ENCODE data around the gene TTC13.

TTC13 gene

DNA sequence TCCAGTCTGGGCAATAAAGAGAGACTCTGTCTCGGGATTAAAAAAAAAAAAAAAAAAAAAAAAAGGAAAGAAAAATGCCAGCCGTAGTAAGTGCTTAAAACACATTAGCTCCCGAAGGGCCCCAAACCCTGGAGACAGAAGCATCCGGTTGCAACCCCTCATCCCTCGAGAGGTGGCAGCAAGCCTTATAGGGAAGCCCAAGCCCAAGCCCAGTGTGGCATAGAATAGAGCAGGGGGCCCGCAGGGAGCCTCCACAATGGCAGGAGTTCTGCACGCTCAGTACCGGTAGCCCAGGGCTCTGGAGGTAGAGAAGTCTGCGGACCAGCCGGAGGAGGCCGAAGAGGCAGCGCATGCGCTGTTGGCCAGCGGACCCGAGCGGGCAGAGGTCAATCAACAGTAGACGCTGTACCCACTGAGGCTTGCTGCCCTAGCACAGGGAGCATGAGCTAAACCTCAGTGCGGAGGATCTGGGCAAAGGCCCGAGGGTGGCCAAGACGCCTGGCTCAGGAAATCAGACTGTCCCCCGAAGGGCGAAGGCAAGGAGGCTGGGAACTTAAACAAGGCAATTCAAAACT, 76.2 kb downstream of the TTC13 start:
- DNase-seq, result no peak

DNA sequence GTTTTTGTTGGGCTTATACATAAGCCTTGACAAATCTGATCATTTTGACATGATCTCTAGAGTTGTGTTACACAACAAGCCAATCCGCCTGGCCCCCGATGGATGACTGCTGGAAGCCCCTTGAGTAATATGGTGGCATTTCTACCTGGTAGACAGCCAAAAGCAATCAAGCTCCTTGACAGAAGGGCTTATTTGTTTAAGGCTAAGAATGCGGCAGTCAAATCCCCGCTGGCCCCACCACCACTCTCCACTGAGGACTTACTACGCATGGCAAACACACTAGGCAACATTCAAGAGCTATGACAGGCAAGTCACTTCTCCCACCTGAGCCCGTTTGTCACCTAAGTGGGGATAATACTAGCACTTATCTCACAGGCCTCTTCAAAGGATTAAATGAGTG, 77.0 kb downstream of the TTC13 start:
- DNase-seq, result no peak

DNA sequence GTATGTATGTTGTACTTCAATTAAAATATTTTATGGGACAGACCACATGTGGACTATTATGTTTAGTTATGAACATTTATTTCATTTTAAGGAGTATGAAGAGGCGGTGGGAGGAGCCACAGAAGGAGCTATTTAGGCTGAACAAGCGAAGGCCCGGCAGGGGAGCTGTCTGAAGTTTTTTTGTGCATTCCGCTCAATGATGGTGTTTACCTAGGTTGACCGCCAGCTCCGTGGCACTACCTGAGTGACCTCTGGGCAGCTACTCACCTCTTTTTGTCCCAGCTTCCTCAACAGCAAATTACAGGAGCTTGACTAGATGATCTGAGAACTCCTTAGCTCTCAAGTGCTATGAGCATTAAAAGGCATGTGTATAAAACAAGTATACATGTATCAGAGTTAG, 77.7 kb downstream of the TTC13 start:
- DNase-seq, result no peak

DNA sequence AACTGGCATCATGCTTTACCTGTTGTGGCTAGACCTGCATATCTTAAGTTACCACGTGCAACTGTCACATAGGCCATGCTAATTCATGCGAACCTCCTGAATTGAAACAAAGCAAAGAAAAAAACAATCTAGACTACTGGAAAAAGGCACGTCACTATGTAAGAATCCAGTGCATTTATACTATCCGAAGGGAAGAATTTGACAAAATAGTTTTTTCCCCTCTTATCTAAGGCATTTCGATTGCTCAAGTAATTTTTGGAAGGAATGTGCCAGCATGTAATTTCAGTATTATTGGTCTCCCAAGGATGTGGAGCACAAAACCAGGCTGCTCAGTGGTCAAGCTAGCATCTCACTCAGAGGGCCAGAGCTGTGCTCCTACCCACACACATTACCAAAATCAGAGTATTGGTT, 78.8 kb downstream of the TTC13 start:
- DNase-seq, result no peak

DNA sequence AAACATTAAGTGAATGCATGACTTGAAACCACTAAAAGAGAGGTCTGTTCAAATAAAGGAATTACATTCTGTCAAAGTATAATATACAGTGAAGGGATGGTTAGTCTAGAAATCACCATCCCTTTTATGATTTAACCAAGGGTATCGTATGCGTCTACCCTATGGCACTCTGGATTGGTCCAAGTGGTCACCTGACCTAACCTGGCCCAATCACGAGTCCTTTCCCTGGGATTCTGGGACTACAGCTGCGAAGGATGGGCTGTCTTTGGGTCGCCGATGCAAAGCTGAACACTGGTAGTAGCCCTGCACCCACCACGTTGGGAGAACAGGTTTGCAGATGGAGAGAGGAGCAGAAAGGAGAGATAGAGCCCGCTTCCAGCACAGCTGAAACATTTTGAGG, 79.9 kb downstream of the TTC13 start:
- DNase-seq, result no peak

DNA sequence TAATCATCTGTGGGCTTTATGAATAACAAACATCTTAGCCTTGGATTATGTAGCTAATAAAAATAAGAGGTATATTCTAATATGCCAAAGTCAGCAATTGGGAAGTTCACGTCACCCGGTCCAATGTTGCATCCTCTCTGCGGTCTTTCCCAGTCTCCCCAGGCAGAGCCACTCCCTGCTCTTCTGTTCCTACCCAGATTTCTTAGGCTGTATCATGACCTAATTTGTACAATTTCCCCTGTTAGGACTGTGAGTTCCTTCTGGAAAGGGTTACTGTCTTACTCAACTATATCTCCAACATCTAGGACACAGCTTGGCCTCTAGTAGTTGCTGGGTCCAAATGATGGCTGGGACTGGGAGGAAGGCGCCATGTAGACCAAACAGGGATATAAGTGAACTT, 80.5 kb downstream of the TTC13 start:
- DNase-seq, result no peak

DNA sequence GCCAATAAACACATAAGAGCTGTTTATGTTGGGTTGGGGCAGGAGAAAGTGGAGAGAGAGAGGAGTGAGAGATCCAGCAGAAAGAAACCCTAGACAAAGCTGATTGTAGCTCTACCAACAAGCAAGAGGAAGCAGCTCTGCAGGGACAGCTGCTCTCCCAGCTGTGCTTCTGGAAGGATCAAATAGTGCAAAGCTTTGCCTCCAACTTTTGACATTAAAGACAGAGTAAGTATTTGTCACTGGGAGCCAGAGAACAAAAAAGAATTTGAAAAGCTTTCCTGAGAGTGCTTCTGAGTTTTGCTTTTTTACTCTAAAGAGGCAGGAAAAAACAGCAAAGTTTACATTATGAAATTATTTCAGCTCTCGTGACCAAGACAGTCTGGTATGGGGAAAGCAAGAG, 81.9 kb downstream of the TTC13 start:
- DNase-seq, result no peak

DNA sequence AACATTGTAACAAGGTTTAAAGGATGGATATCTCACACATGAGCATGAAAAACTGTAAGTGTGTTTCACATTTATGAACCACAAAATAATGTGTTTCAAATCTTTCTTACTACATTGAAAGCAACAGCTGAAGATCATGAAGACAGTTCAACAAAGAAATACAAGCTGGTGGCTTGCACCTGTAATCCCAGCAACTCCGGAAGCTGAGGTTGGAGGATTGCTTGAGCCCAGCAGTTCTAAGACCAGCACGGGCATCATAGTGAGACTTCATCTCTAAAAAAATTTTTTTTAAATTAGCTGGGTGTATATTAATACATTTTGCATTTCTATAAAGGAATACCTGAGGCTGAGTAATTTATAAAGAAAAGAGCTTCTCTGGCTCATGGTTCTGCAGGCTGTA, 83.2 kb downstream of the TTC13 start:
- DNase-seq, result no peak

DNA sequence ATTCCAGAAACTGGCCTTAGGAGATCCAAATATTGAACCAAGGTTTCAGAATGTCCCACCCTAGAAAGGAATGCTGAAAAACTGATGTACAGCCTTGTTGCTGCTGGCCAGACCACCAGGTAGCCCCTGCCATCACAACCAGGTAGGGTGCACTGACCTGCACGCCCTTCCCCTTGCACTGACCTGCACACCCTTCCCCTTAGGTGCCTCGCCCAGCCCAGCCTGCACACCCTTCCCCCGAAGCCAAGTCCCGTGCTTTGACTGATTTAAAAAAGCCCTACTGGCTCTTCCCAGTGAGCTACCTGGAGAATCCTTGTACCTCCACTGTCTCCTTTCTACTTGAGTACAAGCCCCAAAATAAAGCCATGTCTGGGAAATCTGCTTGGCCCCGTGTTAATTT, 84.0 kb downstream of the TTC13 start:
- DNase-seq, result no peak

DNA sequence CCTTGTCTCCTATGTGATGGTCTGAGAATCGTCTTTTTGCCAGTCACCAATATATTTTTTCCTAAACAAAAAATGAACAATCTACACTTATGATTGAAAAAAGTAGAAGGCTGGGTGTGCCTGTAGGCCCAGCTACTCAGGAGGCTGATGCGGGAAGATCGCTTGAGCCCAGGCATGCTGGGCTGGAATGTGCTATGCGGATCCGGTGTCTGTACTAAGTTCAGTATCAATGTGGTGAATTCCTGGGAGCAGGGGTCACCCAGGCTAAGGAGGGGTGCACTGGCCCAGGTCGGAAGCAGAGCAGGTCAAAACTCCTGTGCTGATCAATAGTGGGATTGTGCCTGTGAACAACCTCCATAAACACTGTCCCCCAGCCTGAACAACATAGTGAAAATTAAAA, 84.6 kb downstream of the TTC13 start:
- DNase-seq, result no peak

DNA sequence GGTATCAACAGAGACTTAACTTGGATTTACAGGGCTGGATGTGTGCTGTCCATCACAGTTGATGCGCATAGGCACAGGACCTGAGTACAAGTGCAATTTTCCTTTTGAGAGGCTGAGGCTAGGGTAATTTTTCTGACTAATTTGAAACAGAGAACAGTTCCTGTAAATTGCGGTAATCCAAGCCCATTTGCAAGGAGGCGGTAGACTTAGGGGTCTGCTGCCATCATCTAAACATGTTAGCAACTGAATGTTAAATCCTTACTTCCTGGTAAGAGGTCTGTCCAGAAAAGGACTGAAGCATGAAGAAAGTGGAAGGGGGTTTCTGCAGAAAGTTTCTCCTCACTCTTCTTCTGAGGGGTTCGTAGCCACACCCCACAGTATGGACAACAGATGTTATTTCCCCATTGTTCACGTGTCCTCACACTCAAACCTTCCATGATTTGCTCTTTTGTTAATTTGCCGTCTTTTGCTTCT, 86.6 kb downstream of the TTC13 start:
- DNase-seq, result no peak

DNA sequence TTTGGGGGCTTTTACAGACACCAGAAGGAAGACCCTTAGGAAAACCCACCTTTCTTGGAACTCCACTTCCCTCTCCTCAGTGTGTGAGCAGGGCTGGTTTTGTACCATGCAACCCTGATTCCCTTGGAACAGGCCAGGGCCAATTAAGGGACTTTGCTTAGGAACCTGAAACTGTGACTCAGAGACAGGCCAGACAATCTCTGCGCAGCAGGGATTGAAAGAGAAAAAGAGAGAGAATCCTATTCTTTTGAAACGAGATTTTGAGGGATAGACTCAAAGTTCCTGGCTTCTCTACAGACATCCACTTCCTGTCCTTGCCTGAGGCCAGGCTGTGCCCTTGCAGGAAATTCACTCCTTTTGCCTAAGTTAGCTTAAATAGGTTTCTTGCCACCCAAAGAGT, 87.2 kb downstream of the TTC13 start:
- no peak for DNase-seq

DNA sequence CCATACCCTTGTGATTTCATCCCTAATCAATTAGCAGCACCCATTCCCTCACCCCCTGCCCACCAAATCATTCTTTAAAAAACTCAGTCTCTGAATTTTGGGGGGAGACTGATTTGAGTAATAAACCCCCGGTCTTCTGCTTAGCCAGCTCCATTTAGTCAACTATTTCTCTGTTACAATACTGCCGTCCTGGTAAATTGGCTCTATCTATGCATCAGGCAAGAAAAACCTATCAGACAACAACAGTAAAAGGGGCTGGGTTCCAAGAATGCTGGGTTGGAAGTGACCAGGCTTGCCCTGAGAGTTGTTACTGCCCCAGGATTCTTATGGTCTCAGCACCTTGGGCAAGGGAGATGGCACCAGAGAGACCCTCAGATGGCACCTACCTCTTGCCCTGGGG, 94.0 kb downstream of the TTC13 start:
- no peak for DNase-seq

DNA sequence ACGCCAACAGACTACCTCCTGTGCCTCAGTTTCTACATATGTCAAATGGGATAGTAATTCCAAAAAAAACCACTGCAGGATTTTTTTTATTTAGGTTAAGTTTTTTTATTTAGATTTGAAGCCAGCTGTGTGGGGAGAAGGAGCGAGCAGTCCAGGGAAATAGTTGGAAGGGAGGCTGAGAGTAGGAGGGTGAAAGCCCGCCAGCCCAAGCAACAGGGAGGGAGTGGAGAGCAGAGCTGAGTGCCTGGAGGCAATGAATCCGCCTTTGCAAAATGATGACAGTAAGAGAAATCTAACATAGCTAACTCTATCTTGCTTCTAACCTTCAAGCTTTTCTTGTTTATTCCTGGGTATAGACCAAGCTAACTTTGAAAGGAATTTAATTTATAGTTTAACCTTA, 94.7 kb downstream of the TTC13 start:
- DNase-seq, result no peak

DNA sequence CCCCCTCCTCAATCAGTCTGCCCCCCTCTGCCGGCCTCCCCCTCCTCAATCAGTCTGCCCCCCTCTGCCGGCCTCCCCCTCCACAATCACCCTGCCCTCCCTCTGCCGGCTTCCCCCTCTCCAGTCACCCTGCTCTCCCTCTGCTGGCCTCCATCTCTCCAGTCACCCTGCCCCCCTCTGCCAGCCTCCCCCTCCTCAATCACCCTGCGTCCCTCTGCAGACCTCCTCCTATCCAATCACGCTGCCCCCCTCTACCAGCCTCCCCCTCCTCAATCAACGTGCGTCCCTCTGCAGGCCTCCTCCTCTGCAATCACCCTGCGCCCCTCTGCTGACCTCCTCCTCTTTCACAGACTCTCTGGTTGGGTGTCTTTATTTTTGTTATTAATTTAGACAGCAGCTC, 98.9 kb downstream of the TTC13 start:
- no peak for DNase-seq

DNA sequence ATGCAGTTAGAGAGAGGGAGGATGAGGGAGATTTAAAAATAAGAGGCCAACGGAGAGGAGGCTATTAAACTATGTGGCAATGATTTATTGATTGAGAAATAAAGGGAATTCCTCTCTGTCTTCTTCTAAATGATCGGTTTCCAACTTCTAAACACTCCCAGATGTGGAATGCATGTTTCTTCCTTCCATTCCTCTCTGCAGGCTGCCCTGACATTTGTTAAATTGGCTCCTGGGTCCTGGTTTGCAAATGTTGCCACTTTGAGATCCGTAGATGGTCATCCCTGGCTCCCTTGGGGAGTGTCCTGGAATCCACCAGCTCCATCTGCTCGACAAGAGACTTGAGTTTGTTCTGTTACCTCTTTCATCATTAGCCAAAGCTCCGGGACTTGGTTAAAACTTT, 100.1 kb downstream of the TTC13 start:
- DNase-seq, result no peak

DNA sequence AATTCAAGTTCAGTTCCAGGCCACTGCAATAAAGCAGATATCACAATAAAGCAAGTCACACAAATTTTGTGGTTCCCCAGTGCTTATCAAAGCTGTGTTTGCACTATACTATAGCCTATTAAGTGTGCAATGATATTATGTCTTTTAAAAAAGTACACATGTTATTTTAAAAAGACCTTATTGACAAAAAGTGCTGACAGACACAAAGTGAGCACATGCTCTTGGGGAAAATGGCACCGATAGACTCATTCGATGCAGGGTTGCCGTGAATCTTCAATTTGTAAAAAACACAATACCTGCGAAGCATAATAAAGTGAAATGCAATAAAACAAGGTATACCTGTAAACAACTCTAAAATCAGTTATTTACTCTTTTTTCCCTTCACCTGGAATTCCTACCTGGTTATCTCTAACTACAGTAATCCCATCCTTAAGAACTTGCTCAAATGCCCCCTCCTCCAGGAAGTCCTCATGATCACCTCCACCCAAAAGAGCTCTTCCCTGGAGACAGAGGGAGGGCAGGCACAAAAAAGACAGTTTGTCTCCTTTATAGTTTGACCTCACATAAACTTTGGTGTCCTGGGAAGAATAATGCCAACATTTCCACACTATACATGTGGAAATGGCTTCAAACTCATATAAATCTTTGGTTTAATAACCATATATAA, 100.6 kb downstream of the TTC13 start:
- DNase-seq, result no peak

DNA sequence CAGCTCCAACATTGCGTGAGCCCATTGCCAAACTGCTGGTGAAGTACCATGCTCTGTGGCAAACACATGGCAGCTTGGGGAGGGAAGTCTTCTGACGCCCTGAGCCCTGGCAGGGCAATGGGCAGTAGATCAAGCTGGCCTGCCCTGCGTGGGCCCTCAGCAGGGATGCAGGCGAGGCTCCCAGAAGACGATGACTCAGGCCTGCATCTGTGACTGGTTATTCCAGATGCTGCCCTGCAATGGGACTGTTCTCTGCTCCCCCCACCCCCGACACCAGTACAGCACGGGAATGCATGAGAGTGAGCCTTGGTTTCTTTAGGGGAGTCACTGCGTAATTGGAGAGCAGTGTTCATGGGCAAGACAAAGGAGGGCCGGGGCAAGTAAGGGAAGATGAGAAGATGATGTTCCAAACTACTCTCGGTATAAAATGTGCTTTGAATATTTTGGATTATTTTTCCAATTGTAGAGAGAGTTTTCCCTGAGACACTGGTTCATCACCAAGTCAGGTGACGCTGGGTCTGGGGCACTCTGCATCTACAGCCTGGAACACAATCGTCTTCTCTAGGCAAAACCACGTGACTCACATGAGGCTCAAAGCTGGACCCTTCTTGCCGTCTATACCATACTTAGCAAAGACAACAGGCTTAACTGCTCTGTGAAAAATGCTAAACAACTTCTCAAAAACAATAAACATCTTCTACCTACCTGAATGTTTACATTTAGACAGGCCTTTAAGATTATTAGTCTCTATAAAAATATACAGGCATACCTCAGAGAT, 101.3 kb downstream of the TTC13 start:
- DNase-seq, result no peak

DNA sequence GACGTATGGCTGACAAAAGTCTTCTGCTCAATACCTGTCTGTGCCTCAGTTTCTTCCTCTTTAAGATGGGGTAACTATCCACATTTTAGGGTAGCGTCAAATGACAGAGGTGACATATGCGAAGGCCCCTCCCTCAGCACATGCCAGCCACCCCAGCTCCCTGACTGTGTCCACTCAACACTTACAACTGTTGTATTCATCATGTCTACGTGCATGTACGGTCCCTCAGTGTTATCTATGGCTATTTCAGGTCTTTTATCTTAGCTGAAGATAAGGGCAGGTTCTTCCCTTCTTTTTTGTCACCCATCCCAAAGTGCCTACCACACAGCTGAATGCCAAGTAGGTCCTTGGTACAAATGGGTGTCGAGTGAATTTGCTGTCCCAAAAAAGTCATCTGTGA, 102.0 kb downstream of the TTC13 start:
- no peak for DNase-seq

DNA sequence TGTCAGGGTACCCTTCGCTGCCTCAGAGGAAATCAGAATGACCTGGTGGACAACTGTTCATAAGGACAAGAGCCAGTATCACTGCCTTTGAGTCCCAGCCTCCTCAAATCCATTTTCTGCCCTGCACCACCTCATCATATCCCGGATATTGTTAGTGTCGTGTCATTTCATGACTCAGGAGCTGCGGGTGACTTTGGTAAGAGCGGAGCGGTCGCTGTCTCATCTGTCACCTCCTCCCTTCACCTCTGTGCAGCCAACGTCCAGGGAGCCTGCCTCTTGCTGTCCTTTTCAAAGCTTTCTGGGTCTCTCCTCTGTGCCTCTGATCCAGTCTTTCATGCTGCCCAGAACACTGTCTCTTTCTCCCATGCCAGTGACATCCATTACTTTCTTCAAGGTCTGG, 103.3 kb downstream of the TTC13 start:
- DNase-seq, result no peak

DNA sequence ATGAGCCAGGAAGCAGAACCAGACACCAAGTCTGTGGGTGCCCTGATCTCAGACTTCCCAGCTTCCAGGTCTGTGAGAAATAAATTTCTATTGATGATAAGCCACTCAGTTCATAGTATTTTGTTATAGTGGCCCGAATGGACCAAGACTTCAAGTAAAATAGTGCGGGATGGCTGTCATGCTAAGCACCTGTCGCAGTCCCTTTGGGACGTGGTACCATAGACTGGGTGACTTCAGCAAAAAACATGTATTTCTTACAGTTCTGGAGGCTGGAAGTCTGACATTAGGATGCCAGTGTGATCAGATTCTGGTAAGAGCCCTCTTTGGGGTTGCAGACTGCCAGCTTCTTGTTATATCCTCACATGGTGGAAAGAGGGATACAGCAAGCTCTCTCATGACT, 107.7 kb downstream of the TTC13 start:
- DNase-seq, result no peak

DNA sequence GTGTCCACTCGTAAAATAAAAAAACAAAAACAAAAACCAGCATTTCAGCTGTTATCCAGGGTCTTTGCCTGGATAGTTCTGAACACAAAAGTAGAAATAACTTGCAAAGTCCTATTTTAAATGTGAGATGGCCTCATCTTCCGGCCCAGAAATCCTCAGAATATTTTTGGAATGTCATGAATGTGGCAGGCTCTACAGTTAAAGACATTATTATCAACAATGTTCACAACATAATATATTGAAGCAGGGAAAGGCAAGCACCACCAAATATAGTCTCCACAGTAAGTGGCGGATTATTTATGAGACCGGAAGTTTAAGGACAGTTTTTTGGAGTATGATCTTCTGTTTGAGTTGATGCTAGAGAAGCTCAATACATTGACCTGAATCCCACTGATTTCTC, 109.2 kb downstream of the TTC13 start:
- DNase-seq, result no peak

DNA sequence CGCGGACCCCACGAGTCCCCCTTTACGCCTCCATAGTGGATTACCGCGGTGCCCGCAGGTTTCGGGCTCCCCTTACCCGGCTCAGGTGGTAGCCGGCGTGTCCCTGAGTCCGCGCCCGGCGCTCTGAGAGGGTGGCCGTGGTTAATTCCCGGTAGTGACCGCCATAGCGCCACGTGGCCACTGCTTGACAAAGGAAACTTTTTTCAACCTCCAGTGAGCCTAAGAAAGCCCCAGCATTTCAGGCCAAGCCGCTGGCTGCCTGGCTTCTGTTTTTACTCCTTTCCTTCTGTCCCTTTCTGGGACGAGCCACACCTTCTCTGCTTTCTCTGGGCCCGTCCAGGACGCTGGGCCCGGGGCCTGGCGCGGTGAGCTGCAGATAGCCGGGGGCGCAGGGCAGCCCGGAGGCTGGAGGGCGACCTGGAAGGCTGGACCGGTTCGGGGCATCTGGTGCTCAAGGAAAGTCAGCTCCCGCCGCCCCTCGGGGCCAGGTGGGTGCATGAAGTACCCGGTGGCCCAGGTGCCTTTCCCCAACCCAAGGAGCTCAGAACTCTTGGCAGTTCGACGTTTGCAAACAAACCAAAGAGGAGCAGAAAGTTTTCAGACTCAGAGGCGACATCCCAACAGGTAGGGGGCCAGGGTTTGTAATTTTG, 109.8 kb downstream of the TTC13 start:
- DNase-seq, result no peak

Measured in NCI-H446 treated with DMSO at 0.1 percent for 48 hours (cell line).